HG02870 (cell line): ENCODE data around the gene UPK2.
A peak's percentile ranks its signal among the peaks of the same experiment; 100 is the strongest.

Source experiments
- ATAC-seq: cut with Tn5 transposase; IDR thresholded peaks from one replicate; pipeline ENCODE4 v1.9.1; 2021; ENCODE audit warnings: mild to moderate bottlenecking, moderate library complexity; ENCODE audit not compliant: unreplicated experiment

The UPK2 gene

DNA sequence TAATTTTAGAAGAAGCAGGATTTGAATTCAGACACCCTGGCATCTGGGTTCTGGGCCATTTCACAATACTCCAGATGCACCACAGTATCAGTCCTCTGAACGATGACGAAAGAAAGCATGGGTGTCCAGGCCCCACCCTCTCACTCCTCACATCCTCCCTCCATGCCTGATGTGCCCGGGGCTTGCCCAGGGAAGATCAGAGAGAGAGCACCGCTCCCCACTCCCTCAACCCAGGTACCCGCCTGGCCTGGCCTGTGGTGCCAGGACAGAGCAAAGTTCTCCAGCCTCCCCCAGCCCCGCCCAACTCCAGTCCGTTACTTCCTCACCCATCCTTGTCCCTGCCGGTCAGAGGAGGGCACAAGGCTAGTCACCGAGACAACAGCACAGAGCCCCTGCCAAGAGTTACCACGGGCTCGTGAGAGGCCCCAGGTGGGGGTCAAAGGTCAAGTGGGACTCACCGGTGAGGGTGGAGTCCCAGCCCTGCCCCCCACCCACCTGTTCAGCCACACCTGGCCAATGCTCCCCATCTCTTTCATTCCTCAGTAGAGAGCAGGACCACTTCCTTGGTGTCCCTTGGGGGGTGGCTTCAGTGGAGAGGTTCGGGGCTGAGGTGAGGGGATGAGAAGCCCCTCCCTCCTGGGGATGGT lies 38.5 kb upstream of the UPK2 start:
- ATAC-seq: no peak

- ATAC-seq: no peak
These were observed 37.9 kb upstream of the UPK2 start for GRCh38 chr11:118918128-118918685.

DNA sequence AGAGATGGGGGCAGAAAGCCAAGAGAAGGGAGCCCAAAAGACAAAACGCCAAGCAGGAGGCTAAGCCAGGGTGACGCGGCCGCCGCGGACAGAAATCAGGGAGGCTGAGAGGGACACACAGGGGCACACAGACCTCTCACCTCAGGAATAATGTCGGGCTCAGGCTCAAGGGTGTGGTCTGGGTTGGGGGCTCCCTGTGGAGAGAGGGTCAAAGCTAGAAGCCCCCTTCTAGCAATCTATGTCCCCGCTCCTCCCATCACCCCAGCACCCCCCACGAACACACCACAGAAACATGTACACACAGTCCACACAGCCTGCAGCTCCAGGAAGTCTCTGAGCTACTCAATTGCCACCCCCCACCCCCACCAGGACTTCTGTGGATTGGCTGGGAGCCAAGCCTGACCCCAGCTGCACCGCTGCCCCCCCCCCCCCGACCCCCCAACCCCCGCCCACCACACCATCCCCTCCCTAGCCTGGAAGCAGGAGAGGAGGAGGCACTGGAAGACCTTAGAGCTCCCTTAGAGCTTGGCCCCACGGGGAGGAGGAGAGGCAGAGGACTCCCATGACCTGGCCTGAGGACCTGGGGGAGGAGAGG lies 37.3 kb upstream of the UPK2 start:
- ATAC-seq: no peak

DNA sequence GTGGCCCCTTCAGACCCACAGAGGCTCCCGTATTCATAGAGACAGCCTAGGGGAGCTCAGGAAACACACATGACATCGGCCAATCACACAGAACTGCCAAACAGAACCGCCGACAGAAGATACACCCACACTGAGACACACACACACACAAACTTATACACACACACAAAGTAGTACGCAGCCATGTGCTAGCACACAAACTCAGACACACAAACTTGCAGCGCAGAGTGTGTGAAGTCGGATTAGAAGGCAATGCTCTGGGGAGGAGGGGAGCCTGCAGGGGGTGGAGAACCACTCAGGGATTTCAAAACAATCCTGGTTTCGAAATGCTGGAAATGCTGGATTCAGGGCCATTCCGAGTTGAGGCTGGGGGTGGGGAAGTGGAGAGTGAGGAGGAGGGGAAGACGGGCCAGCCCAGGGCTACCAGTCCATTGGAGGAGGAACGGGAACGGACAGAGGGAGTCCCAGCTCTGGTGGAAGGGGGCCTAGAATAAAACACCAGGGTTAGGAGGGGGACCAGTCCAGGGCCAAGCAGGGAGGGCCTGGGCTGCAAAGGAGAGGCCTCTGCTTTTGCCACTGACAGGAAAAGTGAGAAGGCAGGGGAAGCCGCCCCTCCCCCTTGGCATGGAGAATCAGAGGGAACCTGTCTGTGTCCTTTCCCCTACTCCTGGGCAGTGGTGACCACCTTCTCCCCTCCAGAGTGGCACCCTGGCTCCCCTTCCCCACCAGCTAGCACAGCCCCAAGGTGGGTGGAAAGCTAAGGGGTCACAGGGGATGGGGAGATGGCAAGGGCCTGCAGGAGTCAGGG lies 34.8 kb upstream of the UPK2 start:
- ATAC-seq: no peak

GRCh38 chr11:118921929-118922744 lies 34.0 kb upstream of the UPK2 start:
- ATAC-seq: no peak

DNA sequence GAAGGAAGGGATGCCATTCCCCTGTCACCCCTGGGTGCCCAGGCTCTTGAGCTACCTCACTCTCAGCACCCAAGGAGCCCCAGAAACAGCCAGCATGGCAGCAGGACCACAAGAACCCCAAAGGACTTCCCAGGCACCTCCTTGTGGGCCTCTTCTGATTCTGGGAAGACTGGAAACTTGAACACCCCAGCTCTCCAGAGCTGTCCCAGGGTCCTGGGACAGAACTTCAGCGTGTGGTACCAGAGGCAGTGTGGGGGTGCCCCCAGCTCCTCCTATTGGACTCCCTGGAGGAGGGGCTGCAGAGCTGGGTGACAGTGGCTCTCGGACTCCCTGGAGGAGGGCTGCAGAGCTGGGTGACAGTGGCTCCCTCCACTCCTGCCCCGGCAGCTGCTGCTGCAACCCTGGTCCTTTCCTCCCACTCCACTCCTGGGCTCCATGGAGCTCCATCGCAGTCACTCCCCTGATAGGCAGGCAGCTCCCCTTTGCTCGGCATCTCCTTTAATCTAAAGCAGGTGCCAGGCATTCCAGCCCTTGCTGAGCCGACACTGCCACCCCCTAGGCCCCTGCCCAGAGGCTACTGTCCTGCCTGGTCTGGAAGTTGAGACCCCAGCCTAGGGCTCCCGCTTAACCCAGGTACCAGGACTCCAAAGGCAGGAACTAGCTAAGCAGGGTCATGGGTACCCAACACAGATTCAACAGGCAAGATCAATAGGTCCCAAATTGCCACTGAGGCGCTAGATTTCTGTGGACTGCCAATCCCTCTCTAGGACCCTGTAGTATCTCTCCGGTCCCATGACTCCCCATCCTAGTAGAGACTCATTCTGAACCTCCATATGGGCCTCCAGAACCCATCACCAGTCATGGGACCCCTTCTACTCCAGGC lies 33.1 kb upstream of the UPK2 start:
- no peak for ATAC-seq

DNA sequence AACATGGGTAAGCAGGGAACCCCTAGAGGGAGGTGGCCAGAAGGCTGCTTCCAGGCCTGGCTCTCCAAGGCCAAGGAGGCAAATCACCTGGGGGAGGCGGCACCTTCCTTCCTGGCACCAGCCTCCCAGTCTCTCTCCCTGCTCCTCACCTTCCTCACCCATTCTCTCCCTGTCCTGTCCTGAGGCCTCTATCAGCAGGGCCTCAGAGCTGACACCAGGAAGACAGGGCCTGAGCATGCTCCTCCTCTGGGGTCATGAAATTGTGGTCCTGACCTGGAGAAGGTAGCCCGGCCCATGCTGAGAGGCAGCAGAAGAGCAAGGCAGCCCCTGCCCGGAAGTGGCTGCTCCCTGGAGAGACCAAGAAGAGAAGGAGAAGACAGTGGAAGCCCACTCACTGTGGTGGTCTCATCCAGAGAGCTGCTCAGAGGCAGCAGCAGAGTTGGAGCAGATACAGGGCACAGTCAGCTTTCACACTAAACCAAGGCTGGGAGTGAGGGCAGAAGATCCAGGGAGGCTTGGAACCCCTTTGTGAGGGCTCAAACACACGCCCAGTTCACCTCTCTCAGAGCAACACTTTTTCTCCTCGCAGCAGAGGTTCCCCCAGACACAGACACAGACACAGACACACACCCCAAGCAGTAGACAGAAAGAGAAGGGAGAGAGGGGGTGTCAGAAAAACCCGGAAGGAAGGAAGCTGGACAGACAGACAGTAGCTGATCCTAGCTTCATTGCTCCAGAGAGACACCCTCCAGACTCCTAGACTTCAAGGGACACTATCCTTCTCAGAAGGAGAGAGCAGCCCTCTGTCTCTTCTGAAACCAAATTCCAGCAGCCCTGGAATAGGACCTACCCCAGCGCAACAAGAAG lies 32.1 kb upstream of the UPK2 start:
- ATAC-seq: no peak

- ATAC-seq: no peak
These were observed 31.2 kb upstream of the UPK2 start for GRCh38 chr11:118924591-118925585.

DNA sequence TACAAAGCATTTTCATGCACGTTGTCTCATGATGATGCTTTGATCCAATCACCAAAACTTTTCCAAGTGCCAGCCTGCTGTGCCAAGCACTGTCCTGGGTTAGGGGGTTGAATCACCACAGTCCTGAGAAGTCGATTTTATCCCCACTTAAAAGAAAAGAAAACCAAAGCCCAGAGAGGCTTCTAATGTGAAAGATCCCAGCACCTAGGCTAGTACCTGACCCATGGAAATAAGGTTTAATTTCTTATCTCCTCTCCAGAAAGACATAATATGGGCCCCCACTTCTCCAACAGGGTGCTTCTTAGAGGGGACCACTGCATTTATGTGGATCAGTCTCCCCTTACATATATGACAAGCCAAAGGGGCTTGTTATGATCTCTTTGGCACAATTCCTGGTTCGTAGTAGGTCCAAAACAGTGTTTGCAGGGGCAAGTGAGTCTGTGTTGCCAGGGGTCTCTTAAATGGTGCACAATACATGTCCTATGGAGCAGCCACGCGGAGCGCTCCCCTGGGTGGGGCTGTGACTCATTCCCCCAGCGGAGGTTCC lies 28.5 kb upstream of the UPK2 start:
- ATAC-seq: no peak

GRCh38 chr11:118928101-118928869 lies 27.8 kb upstream of the UPK2 start:
- ATAC-seq: peak; percentile 31

- no peak for ATAC-seq
These were observed 27.1 kb upstream of the UPK2 start for GRCh38 chr11:118928870-118929500.

DNA sequence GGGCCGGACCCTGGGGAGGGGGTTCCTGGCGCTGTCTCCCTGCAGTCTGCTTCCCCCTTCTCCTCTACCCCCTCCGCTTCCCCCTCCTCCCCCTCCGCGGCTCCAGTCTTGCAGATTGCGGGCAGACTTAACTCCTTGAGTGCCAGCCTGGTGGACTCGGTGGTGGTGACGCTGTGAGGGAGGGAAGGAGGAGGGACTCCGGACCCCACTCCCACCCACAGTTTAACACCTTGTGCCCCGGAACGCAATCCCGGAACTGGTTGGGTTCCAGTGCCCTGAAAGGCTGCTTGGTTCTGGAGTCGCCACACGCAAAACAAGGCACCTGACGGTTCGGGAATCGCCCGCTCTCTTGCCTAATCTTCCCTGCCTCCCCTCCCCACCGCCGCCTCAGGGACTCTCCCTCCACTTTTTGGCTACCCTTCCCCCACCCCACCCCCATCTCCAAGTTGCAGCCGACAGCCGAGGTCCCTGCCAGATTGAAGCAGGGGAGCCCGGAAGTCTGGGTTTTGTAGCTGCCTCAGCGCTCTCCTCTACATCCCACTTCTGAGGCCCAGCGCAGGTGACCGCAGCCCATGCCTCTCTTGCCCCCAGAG lies 26.5 kb upstream of the UPK2 start:
- ATAC-seq: no peak

DNA sequence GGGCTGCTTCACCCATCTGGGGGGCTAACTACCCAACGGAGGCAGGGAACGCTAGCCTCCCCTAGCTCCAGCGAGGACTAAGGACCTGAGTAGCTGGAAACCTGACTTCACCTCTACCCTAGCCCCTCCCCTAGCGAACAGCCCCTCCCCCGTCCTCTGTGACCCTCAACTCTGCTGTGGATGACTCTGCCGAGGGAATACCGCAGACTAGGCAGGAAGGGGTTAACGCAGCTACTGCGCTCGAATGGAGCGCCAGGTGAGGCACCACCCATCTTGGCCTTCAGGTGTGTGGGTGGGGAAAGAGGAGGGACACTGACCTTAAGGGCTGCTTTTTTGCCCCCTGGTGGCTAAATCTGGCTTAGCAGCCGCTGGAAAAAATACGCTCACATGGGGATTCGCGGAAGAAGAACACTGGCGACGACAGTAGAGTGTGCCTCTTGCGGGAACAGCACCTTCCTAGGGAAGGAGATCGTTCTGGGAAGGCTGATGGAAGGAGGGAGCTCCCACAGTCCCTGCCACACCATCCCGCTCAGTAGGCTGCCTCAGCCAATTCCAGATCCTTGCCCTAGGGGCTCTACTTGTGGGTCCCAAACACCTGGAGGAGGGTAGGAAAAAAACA lies 25.9 kb upstream of the UPK2 start:
- no peak for ATAC-seq

GRCh38 chr11:118931571-118931970 lies 24.5 kb upstream of the UPK2 start:
- no peak for ATAC-seq

GRCh38 chr11:118933486-118933885 lies 22.6 kb upstream of the UPK2 start:
- no peak for ATAC-seq

- ATAC-seq: no peak
These were observed 20.7 kb upstream of the UPK2 start for GRCh38 chr11:118935376-118935775.
